Measurements from ENCODE around the gene SCOC. TPM values are rescaled to one million over a fixed set of nuclear protein-coding genes. Genes with fewer than 3 reads are reported as not detected.

Gene SCOC
- total RNA-seq, 2 donors from 2014 or later = 28.7 to 36.1 TPM

GRCh38 chr4:140363558-140363957 is 9.9 kb upstream of the SCOC start:
- peaks cover 0 to 2% (median 0%) of the 10 kb centered on the region in 3 donors for H3K9me3 ChIP-seq
- peaks cover 6% of the 10 kb centered on the region for H3K4me1 ChIP-seq
- H3K36me3 ChIP-seq (replicated peaks in 1 of 2; ENCODE audit: insufficient read depth in 1 of 2, low read depth in 2 of 2) = no peaks in the 10 kb centered on the region
- TF ChIP-seq POLR2A (IDR thresholded peaks at IDR 0.05) = no peak
- no peak for TF ChIP-seq CTCF (IDR thresholded peaks at IDR 0.05)
- no peaks in the 10 kb centered on the region for H3K27me3 ChIP-seq
- no peak overlapping the region for H3K27ac ChIP-seq
- intact Hi-C loops (cut with DNase I) = no loop called here
- ATAC-seq (no peak), DNase-seq (no peak)
- H3K4me3 ChIP-seq = no peak overlapping the region

DNA sequence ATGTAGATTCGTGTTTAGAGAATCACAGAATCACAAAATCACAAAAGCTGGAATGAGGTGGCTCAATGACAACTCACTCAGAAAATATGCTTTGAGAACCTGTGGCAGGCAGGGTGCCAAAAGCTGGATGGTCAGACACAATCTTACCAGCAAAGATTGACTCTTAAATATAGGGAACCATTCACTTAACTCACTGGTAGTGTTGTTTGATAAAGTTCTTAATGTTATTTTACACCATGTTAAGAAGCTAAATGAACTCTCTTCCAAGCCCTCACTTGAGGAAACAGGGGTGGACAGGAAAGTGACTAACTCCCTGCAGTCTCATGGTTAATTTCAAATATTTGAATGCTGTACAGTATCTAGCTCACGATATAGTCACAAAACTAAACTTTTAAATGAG is 5.7 kb upstream of the SCOC start:
- Histone ChIP-seq H3K27me3 (no peaks in the 10 kb centered on the region), H3K4me3 (no peak overlapping the region), H3K36me3 (replicated peaks in 1 of 2; ENCODE audit: insufficient read depth in 1 of 2, low read depth in 2 of 2) (no peaks in the 10 kb centered on the region), H3K27ac (no peak overlapping the region), H3K9me3 (peaks cover 0 to 2% (median 0%) of the 10 kb centered on the region in 3 donors), H3K4me1 (peaks cover 4% of the 10 kb centered on the region)
- intact Hi-C loops (cut with DNase I) = no loop called here
- DNase-seq (peak in 2 of 4 donors; percentile 24 to 33), ATAC-seq (no peak)
- 40 to 53% methylated on average over 2 of the region's 2 CpGs for WGBS, 2 donors
- TF ChIP-seq CTCF (IDR thresholded peaks at IDR 0.05) = no peak
- TF ChIP-seq POLR2A (IDR thresholded peaks at IDR 0.05) = no peak

DNA sequence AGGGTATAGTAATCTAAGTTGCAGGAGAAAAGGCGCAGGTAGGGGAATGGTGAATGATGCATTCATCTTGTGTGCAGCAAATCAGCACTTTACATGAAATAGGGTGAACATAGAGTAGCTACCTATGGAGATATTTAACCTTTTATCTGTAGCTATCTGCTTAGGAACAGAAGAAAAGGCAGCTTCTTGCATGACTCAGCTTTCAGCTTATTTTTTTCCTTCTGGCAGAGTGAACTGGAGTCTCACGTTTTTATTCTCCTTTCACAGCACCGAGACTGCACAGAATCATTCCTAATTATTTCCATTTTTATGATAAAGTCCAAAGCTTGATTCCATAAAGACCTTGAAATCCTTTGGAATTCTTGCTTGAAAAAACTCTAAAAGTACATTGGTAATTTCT is 4.8 kb upstream of the SCOC start:
- intact Hi-C loops (cut with DNase I) = no loop called here
- H3K4me3 ChIP-seq = no peak overlapping the region
- peaks cover 5% of the 10 kb centered on the region for H3K4me1 ChIP-seq
- WGBS, 2 donors = 64 to 68% methylated on average over 3 of the region's 3 CpGs
- H3K27ac ChIP-seq = no peak overlapping the region
- peaks cover 0 to 2% (median 0%) of the 10 kb centered on the region in 3 donors for H3K9me3 ChIP-seq
- no peak for DNase-seq
- TF ChIP-seq POLR2A (IDR thresholded peaks at IDR 0.05) (no peak), CTCF (IDR thresholded peaks at IDR 0.05) (no peak)
- ATAC-seq = no peak
- no peaks in the 10 kb centered on the region for H3K27me3 ChIP-seq
- no peaks in the 10 kb centered on the region for H3K36me3 ChIP-seq (replicated peaks in 1 of 2; ENCODE audit: insufficient read depth in 1 of 2, low read depth in 2 of 2)

DNA sequence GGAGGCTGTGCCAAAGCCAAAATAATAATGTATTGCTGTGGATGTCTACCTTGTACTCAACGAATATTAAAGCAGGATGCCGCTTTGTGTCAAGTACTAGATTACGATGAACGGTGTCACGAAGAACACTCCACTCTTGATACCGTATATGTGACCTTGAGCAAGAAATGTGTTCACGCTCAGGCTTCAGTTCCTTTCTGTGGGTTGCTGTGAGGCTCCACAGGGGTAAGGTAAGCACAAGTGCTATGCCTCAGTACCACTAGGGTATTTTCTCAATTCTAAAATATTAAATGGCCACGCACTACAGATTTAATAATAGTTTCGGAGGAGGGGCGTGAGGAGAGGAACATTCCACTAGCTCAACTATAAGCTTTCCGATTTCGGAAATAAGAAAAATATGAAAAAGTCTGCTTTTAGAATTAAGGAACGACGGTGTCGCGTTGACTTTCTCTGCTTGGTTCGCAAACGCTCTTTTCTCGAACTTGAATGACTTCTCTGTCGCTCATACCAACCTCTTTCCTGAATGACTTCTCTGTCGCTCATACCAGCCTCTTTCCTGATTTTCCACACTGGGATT is 607 bp upstream of the SCOC start:
- no peak for DNase-seq
- TF ChIP-seq CTCF (IDR thresholded peaks at IDR 0.05) (peak in 4 of 7 experiments; percentile 12 to 38 (median 26)), POLR2A (IDR thresholded peaks at IDR 0.05) (peak in 2 of 3 donors; percentile 55 to 66)
- no peak for ATAC-seq
- peak overlapping the region in 1 of 2 donors; percentile 18 for H3K4me3 ChIP-seq
- peaks cover 28% of the 10 kb centered on the region for H3K4me1 ChIP-seq
- intact Hi-C loops (cut with DNase I) = no loop called here
- no peaks in the 10 kb centered on the region for H3K36me3 ChIP-seq (replicated peaks in 1 of 2; ENCODE audit: insufficient read depth in 1 of 2, low read depth in 2 of 2)
- H3K9me3 ChIP-seq = no peaks in the 10 kb centered on the region
- no peaks in the 10 kb centered on the region for H3K27me3 ChIP-seq
- H3K27ac ChIP-seq = peak overlapping the region in 3 of 4 donors; percentile 58 to 90 (median 84)
- 4 to 8% methylated on average over 21 of the region's 21 CpGs for WGBS, 2 donors

DNA sequence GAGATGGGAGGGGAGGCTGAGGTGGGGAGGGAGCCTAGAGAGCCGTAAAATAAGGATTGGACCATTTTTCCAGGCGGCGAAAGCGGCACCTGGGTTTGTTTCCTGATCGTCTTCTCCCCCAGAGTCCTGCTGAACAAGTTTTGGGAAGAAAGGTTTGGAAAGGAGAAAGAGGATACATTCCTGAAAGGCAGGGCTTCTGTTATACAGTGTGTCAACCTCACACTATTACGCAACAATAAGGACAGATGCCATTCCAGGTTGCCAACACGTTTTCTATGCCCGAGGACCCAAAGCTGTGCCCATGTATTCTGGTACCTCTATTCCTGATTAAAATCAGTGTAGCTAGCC is 658 bp downstream of the SCOC start:
- Histone ChIP-seq H3K27ac (peak overlapping the region; percentile 55 to 90 (median 83)), H3K27me3 (no peaks in the 10 kb centered on the region), H3K9me3 (no peaks in the 10 kb centered on the region), H3K4me1 (peaks cover 28% of the 10 kb centered on the region), H3K36me3 (replicated peaks in 1 of 2; ENCODE audit: insufficient read depth in 1 of 2, low read depth in 2 of 2) (no peaks in the 10 kb centered on the region), H3K4me3 (peak overlapping the region; percentile 60 to 65)
- intact Hi-C loops (cut with DNase I) = no loop called here
- DNase-seq = no peak
- ATAC-seq = no peak
- TF ChIP-seq POLR2A (IDR thresholded peaks at IDR 0.05) (no peak), CTCF (IDR thresholded peaks at IDR 0.05) (no peak)
- WGBS, 2 donors = 6 to 13% methylated on average over 8 of the region's 8 CpGs
